ENCODE measurements around the gene ARL5C.

DNA sequence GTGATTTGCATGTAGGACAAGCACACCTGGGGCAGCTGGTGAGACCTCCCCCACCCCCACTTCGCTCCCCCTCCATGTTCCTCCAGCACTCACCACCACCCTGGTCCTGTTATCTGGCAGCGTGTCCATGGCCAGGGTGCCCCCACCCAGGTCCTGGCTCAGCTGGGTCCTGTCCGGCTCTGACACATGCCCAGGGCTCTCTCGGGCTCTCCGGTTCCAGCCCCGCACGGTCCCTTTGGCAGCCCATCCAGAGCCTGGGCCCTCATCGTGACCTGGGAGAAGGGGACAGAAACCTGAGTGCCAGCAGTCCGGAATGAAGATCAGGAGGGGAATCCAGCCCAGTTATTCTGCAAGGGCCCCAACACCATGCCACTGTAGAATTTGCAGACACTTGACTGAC lies 26.4 kb downstream of the ARL5C start:
- TF ChIP-seq, protein P1, sequence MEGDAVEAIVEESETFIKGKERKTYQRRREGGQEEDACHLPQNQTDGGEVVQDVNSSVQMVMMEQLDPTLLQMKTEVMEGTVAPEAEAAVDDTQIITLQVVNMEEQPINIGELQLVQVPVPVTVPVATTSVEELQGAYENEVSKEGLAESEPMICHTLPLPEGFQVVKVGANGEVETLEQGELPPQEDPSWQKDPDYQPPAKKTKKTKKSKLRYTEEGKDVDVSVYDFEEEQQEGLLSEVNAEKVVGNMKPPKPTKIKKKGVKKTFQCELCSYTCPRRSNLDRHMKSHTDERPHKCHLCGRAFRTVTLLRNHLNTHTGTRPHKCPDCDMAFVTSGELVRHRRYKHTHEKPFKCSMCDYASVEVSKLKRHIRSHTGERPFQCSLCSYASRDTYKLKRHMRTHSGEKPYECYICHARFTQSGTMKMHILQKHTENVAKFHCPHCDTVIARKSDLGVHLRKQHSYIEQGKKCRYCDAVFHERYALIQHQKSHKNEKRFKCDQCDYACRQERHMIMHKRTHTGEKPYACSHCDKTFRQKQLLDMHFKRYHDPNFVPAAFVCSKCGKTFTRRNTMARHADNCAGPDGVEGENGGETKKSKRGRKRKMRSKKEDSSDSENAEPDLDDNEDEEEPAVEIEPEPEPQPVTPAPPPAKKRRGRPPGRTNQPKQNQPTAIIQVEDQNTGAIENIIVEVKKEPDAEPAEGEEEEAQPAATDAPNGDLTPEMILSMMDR (IDR thresholded peaks at IDR 0.05; ENCODE audit: insufficient read depth, low read depth, low read length), result no peak
- no peak for TF ChIP-seq EZH2 (IDR thresholded peaks at IDR 0.05; ENCODE audit: insufficient read depth, low read length)
